Stimulated activated CD4-positive, alpha-beta T cell treated with anti-CD3 and anti-CD28 coated beads, TNF-alpha, amount 100 ng/mL, for 24 hours (primary cell): ENCODE data around the gene RAD23B.

ENCODE experiments used
- DNase-seq, 3 experiments: peaks; one replicate each; pipeline ENCODE4 v3.0.0-alpha.2; 2020; ENCODE audit warnings: low read depth in 3 of 3

The RAD23B gene

GRCh38 chr9:107268560-107268959 lies 14.5 kb upstream of the RAD23B start:
- no peak for DNase-seq

GRCh38 chr9:107269254-107269653 lies 13.8 kb upstream of the RAD23B start:
- no peak for DNase-seq

- no peak for DNase-seq
Observed at GRCh38 chr9:107269681-107270080, 13.4 kb upstream of the RAD23B start.

GRCh38 chr9:107270082-107270481 lies 13.0 kb upstream of the RAD23B start:
- no peak for DNase-seq

GRCh38 chr9:107270580-107270979 lies 12.5 kb upstream of the RAD23B start:
- no peak for DNase-seq

GRCh38 chr9:107273634-107274033 lies 9.4 kb upstream of the RAD23B start:
- DNase-seq: no peak

- no peak for DNase-seq
Observed at GRCh38 chr9:107274096-107274495, 9.0 kb upstream of the RAD23B start.

GRCh38 chr9:107274953-107275422 lies 8.1 kb upstream of the RAD23B start:
- no peak for DNase-seq

- DNase-seq: no peak
Observed at GRCh38 chr9:107275530-107275929, 7.5 kb upstream of the RAD23B start.

- no peak for DNase-seq
Observed at GRCh38 chr9:107276966-107277710, 5.9 kb upstream of the RAD23B start.

GRCh38 chr9:107277801-107278200 lies 5.3 kb upstream of the RAD23B start:
- DNase-seq: no peak

- DNase-seq: no peak
Observed at GRCh38 chr9:107279086-107279485, 4.0 kb upstream of the RAD23B start.

- no peak for DNase-seq
Observed at GRCh38 chr9:107280543-107280942, 2.5 kb upstream of the RAD23B start.

- no peak for DNase-seq
Observed at GRCh38 chr9:107281184-107281583, 1.9 kb upstream of the RAD23B start.

- no peak for DNase-seq
Observed at GRCh38 chr9:107281922-107282667, 984 bp upstream of the RAD23B start.

- DNase-seq: peak; percentile 19 to 66 (median 24)
Observed at GRCh38 chr9:107283623-107284616, 841 bp downstream of the RAD23B start.

GRCh38 chr9:107284636-107285035 lies 1.6 kb downstream of the RAD23B start:
- DNase-seq: no peak

GRCh38 chr9:107285286-107285685 lies 2.2 kb downstream of the RAD23B start:
- no peak for DNase-seq

- no peak for DNase-seq
Observed at GRCh38 chr9:107286057-107286456, 3.0 kb downstream of the RAD23B start.

- DNase-seq: no peak
Observed at GRCh38 chr9:107288701-107289100, 5.6 kb downstream of the RAD23B start.

GRCh38 chr9:107290619-107291018 lies 7.5 kb downstream of the RAD23B start:
- no peak for DNase-seq
